Prostate gland (tissue), 2 donors: Measurements from ENCODE around the gene FES.

Source experiments
- POLR2A ChIP-seq: fragments of 450-650 bp; IDR thresholded peaks from one replicate; pipeline ENCODE4 v1.6.1; 2016; ENCODE audit warnings: antibody characterized with exemption, mild to moderate bottlenecking
- POLR2AphosphoS5 ChIP-seq: sonication (generic); formaldehyde crosslinking; IDR thresholded peaks from one replicate; pipeline ENCODE4 v1.6.1; 2017; ENCODE audit warnings: antibody characterized with exemption
- TF ChIP-seq, protein P1 (sequence below), 4 experiments: fragments of 200-600 bp in 2 of 4; fragments of 450-650 bp in 2 of 4; sonication (generic) in 2 of 4; IDR thresholded peaks; 1 replicate in 3 of 4; 2 replicates in 1 of 4; pipeline ENCODE4 v1.5.1; 2016 to 2019; ENCODE audit warnings: antibody characterized with exemption in 4 of 4, mild to moderate bottlenecking in 2 of 4, moderate library complexity in 2 of 4

DNA sequence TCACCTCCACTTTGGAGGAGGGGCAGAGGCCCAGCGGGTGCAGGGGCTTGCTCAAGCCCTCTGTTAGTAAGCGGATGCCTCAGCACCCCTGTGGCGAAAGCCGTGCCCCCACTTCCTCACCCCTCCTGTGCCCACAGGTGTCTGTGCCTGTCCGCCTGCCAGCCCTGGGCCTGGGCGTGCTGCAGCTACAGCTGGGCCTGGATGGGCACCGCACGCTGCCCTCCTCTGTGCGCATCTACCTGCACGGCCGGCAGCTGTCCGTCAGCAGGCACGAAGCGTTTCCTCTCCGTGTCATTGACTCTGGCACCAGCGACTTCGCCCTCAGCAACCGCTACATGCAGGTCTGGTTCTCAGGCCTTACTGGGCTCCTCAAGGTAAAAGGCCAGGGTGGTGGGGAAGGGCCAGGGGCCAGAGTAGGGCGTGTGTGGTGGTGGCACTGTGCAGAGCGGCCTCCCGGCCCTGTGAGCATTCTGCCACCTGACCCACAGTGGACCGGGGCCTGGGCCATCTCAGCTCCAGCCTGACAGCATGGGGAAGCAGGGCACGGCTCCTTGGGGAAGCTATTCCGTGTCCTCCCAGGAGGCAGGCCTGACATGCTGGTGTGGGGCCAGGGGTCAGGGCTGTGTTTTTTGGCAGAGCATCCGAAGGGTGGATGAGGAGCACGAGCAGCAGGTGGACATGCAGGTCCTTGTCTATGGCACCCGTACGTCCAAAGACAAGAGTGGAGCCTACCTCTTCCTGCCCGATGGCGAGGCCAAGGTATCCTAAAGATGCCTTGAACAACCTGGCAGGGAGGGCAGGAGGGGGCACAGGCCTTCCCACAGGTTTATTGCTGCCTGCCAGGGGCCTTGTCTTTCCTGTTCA lies 27.8 kb downstream of the FES start:
- TF ChIP-seq POLR2A (no peak), POLR2AphosphoS5 (no peak)
- TF ChIP-seq, protein P1, sequence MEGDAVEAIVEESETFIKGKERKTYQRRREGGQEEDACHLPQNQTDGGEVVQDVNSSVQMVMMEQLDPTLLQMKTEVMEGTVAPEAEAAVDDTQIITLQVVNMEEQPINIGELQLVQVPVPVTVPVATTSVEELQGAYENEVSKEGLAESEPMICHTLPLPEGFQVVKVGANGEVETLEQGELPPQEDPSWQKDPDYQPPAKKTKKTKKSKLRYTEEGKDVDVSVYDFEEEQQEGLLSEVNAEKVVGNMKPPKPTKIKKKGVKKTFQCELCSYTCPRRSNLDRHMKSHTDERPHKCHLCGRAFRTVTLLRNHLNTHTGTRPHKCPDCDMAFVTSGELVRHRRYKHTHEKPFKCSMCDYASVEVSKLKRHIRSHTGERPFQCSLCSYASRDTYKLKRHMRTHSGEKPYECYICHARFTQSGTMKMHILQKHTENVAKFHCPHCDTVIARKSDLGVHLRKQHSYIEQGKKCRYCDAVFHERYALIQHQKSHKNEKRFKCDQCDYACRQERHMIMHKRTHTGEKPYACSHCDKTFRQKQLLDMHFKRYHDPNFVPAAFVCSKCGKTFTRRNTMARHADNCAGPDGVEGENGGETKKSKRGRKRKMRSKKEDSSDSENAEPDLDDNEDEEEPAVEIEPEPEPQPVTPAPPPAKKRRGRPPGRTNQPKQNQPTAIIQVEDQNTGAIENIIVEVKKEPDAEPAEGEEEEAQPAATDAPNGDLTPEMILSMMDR (IDR thresholded peaks at IDR 0.05): no peak
